GM21526 (cell line): ENCODE results near the gene PRKCD.
A peak's percentile ranks its signal among the peaks of the same experiment; 100 is the strongest.

Source experiments
- ATAC-seq: cut with Tn5 transposase; IDR thresholded peaks from one replicate; pipeline ENCODE4 v1.9.1; 2021; ENCODE audit warnings: moderate library complexity; ENCODE audit not compliant: unreplicated experiment, low FRiP score

Gene PRKCD

GRCh38 chr3:53211706-53212702 lies 51.0 kb downstream of the PRKCD start:
- ATAC-seq = no peak

- no peak for ATAC-seq
Measured at GRCh38 chr3:53213276-53213675, 52.3 kb downstream of the PRKCD start.

GRCh38 chr3:53215816-53216215 lies 54.8 kb downstream of the PRKCD start:
- no peak for ATAC-seq

GRCh38 chr3:53216723-53217122 lies 55.7 kb downstream of the PRKCD start:
- no peak for ATAC-seq

GRCh38 chr3:53217175-53217574 lies 56.2 kb downstream of the PRKCD start:
- no peak for ATAC-seq

- no peak for ATAC-seq
Measured at GRCh38 chr3:53218131-53218530, 57.1 kb downstream of the PRKCD start.

GRCh38 chr3:53219895-53220483 lies 59.0 kb downstream of the PRKCD start:
- peak; percentile 57 for ATAC-seq

GRCh38 chr3:53221345-53221744 lies 60.3 kb downstream of the PRKCD start:
- no peak for ATAC-seq

- ATAC-seq = no peak
Measured at GRCh38 chr3:53221827-53222182, 60.8 kb downstream of the PRKCD start.

- no peak for ATAC-seq
Measured at GRCh38 chr3:53222183-53222901, 61.3 kb downstream of the PRKCD start.

- ATAC-seq = no peak
Measured at GRCh38 chr3:53223025-53223424, 62.0 kb downstream of the PRKCD start.

- ATAC-seq = no peak
Measured at GRCh38 chr3:53223541-53223966, 62.5 kb downstream of the PRKCD start.

- ATAC-seq = no peak
Measured at GRCh38 chr3:53224026-53224425, 63.0 kb downstream of the PRKCD start.

GRCh38 chr3:53224536-53224935 lies 63.5 kb downstream of the PRKCD start:
- no peak for ATAC-seq

GRCh38 chr3:53225181-53225580 lies 64.2 kb downstream of the PRKCD start:
- no peak for ATAC-seq

- no peak for ATAC-seq
Measured at GRCh38 chr3:53225651-53226050, 64.6 kb downstream of the PRKCD start.

- no peak for ATAC-seq
Measured at GRCh38 chr3:53226142-53226840, 65.3 kb downstream of the PRKCD start.

GRCh38 chr3:53226841-53227407 lies 65.9 kb downstream of the PRKCD start:
- ATAC-seq = no peak

GRCh38 chr3:53227993-53228885 lies 67.2 kb downstream of the PRKCD start:
- no peak for ATAC-seq
